Measurements from ENCODE around the gene COL15A1.

COL15A1 gene

GRCh38 chr9:99109522-99109921 lies 165.8 kb downstream of the COL15A1 start:
- DNase-seq (ENCODE audit: low read depth) = no peak

DNA sequence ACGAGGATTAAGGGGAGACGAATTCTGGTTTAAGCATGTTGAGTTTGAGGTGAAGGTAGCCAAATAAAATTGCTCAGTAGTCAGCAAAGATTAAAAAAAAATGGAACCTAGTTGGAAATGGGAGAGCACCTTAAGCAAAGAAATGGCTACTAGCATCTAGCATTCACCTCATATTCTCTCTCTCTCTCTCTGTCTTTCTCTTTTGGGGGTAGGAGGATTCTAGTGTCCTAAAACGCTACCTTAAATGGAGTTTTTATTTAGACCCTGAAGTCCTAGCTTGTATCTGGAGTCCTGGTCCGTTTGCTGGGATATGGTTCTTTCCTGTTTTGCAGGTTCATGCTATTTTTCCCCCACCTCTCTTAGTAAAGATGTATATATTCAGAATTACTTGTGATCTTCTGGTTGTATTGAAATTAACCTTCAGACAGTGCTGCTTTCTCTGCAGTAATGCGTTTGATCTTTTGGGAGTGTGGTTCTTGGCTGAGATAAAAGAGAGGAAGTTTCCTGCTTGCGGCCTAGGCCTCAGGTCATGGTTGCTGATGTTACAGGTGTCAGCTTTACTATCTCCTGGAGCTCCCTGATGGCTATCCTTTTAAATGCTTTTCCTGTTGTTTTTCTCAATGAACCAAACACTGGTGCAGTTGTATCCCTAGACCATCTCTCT lies 169.2 kb downstream of the COL15A1 start:
- DNase-seq (ENCODE audit: low read depth) = no peak

GRCh38 chr9:99113414-99114048 lies 169.8 kb downstream of the COL15A1 start:
- DNase-seq (ENCODE audit: low read depth) = no peak

DNA sequence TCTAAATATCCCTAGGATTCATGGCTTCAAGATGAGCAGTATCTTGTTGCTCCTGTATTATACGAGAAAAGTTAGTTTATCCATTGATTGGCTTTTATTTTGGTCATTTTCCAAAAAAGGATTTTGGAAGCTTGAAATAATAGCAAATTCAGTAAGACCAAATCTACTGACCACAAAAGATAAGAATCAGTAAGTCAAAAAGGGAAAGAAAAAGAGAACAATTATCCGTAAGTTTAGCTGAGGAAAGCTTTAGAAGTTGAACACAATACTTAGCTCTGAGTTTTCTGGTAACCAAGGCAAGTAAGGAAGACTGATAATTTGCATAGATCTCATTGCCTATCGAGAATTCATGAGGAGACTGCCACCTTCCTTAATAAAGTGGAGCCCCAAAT lies 170.3 kb downstream of the COL15A1 start:
- no peak for DNase-seq (ENCODE audit: low read depth)

DNA sequence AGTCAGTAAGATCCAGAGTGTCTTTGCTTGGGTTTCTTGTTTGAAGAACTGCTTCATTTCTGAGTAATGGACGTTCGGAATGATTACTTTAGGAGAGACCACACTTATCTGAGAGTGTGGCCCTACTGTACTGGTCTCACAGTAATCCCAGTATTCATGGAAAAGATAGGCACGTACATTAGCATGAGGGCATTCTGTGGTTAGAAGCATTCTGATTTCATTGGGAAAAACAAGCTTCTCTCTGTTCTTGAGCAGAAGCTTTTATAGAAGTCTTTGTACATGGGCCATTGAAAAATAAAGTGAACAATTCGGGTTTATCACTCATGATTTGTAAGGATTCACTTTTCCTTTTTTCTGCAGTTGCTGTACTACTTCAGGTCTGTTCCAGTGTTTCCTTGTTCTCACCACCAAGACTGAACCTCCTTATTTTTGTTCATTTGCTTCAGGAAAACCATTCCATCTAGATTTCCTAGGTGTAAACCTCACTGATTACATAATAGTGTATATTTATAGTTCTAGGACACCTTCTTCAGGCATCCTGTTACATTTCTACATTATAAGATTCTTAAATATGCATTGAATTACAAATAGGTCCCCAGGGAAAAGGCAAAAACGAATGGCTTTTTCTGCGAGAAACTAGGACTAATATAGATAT lies 171.3 kb downstream of the COL15A1 start:
- DNase-seq (ENCODE audit: low read depth) = no peak

- no peak for DNase-seq (ENCODE audit: low read depth)
These were observed 172.3 kb downstream of the COL15A1 start for GRCh38 chr9:99116003-99116411.

DNA sequence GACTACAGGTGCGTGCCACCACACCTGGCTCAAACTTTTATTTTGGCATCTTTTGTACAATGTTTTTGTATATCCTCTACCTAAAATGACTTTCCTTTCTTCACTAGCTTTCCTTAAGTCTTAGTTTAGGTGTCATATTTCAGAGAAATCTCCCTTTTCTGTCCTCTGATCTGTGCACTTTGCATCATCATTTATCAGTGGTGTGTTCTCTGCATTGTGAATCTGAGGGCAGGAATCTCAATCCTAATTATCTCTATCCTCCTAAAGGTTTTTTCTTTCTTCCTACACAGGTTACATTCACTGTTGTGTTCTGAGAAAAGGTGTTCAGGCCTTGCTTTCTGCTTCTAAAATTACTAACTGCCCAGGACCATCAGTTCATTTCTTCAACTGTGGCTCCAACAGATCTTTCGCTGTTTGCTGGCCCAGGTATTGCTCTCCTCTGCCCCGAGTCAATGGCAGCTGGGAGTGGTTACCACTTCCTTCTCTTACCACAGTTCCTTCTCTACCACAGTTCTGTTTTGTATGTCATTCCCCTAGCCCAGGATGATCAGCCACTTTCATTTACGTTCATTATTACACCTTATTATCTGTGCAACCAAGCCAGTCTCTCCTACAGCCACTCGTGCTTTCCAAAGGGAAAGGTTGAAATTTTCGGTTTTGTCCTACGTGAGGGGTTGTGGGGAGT lies 175.2 kb downstream of the COL15A1 start:
- no peak for DNase-seq (ENCODE audit: low read depth)

GRCh38 chr9:99119976-99120655 lies 176.4 kb downstream of the COL15A1 start:
- DNase-seq (ENCODE audit: low read depth) = no peak

Measured in fibroblast of the conjunctiva (primary cell).